ENCODE data around the gene ATF2.

Gene ATF2

DNA sequence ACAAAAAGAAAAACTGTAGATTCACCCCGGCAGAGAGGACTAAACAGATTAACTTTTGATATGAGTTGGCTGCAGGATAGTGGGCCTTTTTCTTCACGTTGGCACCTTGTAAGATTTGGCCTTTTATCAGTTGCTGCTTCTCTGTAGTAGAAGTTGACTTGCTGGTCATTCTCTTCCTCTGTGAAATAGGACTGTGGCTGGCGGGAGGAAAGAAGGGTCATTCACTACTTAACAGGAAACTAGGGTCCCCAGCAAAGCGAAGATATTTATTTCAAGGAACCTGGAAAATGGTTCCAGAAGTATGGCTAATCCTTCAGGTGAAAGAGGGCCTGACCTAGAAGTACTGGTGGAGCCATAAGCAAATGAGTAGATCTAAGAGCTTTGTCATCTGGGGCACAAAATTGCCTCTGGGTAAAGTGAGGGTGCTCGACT, 13.9 kb upstream of the ATF2 start:
- Histone ChIP-seq H3K4me1 (peaks cover 0 to 13% (median 7%) of the 10 kb centered on the region in 4 donors), H3K9me3 (no peaks in the 10 kb centered on the region), H3K27ac (peak overlapping the region; percentile 82 to 84), H3K27me3 (no peaks in the 10 kb centered on the region), H3K4me3 (peak overlapping the region; percentile 75 to 85), H3K36me3 (peaks cover 20 to 28% (median 25%) of the 10 kb centered on the region in 3 donors)
- TF ChIP-seq, protein P1, sequence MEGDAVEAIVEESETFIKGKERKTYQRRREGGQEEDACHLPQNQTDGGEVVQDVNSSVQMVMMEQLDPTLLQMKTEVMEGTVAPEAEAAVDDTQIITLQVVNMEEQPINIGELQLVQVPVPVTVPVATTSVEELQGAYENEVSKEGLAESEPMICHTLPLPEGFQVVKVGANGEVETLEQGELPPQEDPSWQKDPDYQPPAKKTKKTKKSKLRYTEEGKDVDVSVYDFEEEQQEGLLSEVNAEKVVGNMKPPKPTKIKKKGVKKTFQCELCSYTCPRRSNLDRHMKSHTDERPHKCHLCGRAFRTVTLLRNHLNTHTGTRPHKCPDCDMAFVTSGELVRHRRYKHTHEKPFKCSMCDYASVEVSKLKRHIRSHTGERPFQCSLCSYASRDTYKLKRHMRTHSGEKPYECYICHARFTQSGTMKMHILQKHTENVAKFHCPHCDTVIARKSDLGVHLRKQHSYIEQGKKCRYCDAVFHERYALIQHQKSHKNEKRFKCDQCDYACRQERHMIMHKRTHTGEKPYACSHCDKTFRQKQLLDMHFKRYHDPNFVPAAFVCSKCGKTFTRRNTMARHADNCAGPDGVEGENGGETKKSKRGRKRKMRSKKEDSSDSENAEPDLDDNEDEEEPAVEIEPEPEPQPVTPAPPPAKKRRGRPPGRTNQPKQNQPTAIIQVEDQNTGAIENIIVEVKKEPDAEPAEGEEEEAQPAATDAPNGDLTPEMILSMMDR (IDR thresholded peaks at IDR 0.05), result no peak
- no peak for DNase-seq
- intact Hi-C loops (cut with DNase I; ENCODE audit: low total_unique reads), result no loop called here

DNA sequence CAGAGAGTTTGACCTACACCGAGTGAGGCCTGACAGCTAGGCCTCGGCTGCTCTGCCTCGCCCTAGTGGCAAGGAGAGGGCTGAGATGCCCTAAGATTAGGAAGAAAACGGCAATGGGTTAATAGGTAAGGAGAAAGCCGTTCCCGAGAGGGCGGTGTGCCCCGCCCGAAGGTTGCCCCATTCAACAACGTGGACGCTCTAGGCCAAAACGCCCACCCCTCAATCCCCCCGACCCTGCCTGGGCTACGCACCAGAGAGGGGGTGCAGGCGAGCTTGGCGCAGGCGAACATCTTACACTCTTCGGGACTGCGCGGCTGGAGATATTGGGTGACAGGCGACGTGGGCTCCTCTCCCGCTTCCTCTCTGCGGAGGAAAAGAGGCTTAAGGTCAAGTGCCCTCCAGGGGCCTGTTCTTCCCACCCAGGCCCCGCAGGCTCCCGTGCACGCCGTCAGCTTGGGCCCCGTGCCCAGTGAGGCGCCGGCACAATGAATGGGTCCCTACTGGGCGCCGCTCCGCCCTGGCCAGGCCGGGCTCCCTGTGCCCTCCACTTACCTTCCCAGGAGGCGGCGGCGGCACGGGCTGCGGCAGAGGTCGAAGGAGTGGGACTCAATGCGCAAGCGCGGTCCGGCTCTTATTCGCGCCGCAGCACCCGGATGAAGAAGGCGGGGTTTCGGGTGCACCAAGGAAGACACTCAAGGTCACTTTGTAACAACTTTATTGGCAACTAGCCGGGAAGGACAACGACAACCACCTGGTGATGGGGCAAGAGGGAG, 13.3 kb upstream of the ATF2 start, which contains the start of gene ATP5MC3:
Gene ATP5MC3, minus strand, starts transcription at position 607 of the 773 bp plus-strand sequence. Its CDS starts 317 bp downstream, at position 290.
- H3K27ac ChIP-seq, result peak within 1 kb of the TSS; percentile 82 to 84
- no peaks in the 10 kb centered on the region for H3K27me3 ChIP-seq
- TF ChIP-seq, protein P1 (IDR thresholded peaks at IDR 0.05), result peak in 1 of 2 experiments; percentile 20
- intact Hi-C loops (cut with DNase I; ENCODE audit: low total_unique reads), result no loop called here
- H3K4me3 ChIP-seq, result peak within 1 kb of the TSS; percentile 75 to 85
- no peaks in the 10 kb centered on the region for H3K9me3 ChIP-seq
- H3K36me3 ChIP-seq, result peaks cover 20 to 34% (median 28%) of the 10 kb centered on the region in 3 donors
- DNase-seq, result peak; percentile 92 to 95
- H3K4me1 ChIP-seq, result peaks cover 0 to 13% (median 7%) of the 10 kb centered on the region in 4 donors

DNA sequence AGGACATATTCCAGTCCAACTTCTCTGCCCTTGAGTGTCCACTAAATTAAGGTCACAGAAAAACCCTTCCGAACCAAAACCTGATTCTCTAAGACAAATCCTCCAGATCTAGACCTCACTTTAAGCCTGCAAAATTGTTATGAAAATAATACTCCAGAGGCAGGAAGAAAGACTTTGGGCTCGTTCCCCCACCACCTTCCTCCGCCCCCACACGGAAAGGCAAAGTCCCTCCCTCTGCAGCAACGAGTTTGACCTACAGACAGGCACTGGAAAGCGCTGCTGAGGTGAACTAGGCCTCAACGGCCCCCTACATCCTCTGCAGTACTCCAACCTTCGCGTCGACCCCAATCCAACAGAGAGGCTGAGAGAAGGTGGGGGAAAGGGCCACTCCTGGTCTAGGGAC, 12.7 kb upstream of the ATF2 start:
- intact Hi-C loops (cut with DNase I; ENCODE audit: low total_unique reads), result no loop called here
- no peaks in the 10 kb centered on the region for H3K27me3 ChIP-seq
- no peaks in the 10 kb centered on the region for H3K9me3 ChIP-seq
- TF ChIP-seq, protein P1 (IDR thresholded peaks at IDR 0.05), result no peak
- H3K4me3 ChIP-seq, result peak overlapping the region; percentile 75 to 85
- peaks cover 20 to 34% (median 28%) of the 10 kb centered on the region in 3 donors for H3K36me3 ChIP-seq
- peak overlapping the region; percentile 82 to 84 for H3K27ac ChIP-seq
- DNase-seq, result peak in 1 of 2 donors; percentile 69
- peaks cover 0 to 13% (median 7%) of the 10 kb centered on the region in 4 donors for H3K4me1 ChIP-seq

DNA sequence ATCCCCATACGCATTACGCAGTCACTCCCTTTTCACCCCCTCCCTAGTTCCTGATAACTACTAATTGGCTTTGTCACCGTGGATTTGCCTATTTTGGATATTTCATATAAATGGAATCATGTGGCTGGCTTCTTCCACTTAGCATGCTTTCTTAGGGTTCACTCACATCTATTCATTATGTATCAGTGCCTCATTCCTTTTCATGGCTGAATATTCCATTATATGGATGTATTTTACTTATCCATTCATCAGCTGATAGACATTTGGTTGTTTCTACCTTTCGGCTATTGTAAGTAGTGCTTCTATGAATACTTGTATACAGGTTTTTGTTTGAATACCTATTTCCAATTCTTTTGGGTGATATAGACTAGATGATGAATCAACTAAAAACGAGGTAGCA, 8.6 kb upstream of the ATF2 start:
- Histone ChIP-seq H3K27ac (no peak overlapping the region), H3K4me1 (peaks cover 0 to 7% (median 4%) of the 10 kb centered on the region in 4 donors), H3K9me3 (no peaks in the 10 kb centered on the region), H3K36me3 (peaks cover 20 to 34% (median 28%) of the 10 kb centered on the region in 3 donors), H3K27me3 (no peaks in the 10 kb centered on the region), H3K4me3 (no peak overlapping the region)
- TF ChIP-seq, protein P1 (IDR thresholded peaks at IDR 0.05), result no peak
- intact Hi-C loops (cut with DNase I; ENCODE audit: low total_unique reads), result loop anchor here (10.0 kb wide), 1 partner anchor 142 kb away; no protein-coding TSS in a partner anchor
- no peak for DNase-seq

DNA sequence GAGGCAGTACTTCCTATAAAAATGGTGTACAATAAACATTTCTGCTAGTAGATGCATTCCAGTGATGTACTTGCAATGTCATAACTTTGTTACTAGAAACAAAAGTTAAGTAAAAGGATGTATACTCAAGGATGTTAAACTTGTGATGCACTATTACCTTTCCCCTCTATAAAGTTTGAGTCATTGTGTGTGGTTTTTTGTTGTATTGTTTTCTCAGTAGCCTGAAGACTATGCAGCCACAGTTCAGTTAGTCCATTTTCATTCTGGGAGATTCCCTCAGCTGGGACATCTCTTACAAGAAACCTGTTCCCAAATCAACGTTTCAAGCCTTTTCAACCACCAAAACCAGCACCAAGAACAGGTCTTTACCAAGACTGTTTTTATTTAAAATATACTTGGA, 7.9 kb upstream of the ATF2 start:
- TF ChIP-seq, protein P1 (IDR thresholded peaks at IDR 0.05), result no peak
- intact Hi-C loops (cut with DNase I; ENCODE audit: low total_unique reads), result loop anchor here (10.0 kb wide), 1 partner anchor 141 kb away; no protein-coding TSS in a partner anchor

More for the DNA sequence above, 7.9 kb upstream of the ATF2 start:
- peaks cover 20 to 34% (median 28%) of the 10 kb centered on the region in 3 donors for H3K36me3 ChIP-seq
- H3K27me3 ChIP-seq, result no peaks in the 10 kb centered on the region
- H3K4me1 ChIP-seq, result peaks cover 0 to 7% (median 4%) of the 10 kb centered on the region in 4 donors
- no peak overlapping the region for H3K4me3 ChIP-seq
- no peak for DNase-seq
- H3K27ac ChIP-seq, result no peak overlapping the region
- H3K9me3 ChIP-seq, result no peaks in the 10 kb centered on the region

Data from tibial artery (tissue), 4 donors.